GM18520 (cell line): ENCODE measurements around the gene KCND3.
"Not testable (repeated sequence)": the region's sequence is repeated elsewhere in the genome, so short reads cannot be mapped to it uniquely, and the experiment has no call there.

Experiments
- ATAC-seq: cut with Tn5 transposase; IDR thresholded peaks from one replicate; pipeline ENCODE4 v1.9.1; 2021; ENCODE audit not compliant: unreplicated experiment

KCND3 gene

GRCh38 chr1:111818546-111818945 is 170.9 kb downstream of the KCND3 start:
- ATAC-seq, result no peak

- ATAC-seq, result no peak
These were observed 171.4 kb downstream of the KCND3 start for GRCh38 chr1:111818081-111818480.

- no peak for ATAC-seq
These were observed 174.8 kb downstream of the KCND3 start for GRCh38 chr1:111814642-111815041.

- no peak for ATAC-seq
These were observed 175.2 kb downstream of the KCND3 start for GRCh38 chr1:111814305-111814628.

GRCh38 chr1:111813440-111814304 is 175.8 kb downstream of the KCND3 start:
- no peak for ATAC-seq

- ATAC-seq, result no peak
These were observed 177.2 kb downstream of the KCND3 start for GRCh38 chr1:111812306-111812705.

GRCh38 chr1:111811891-111812290 is 177.6 kb downstream of the KCND3 start:
- ATAC-seq, result no peak

GRCh38 chr1:111805251-111805650 is 184.2 kb downstream of the KCND3 start:
- ATAC-seq, result no peak

- no peak for ATAC-seq
These were observed 184.7 kb downstream of the KCND3 start for GRCh38 chr1:111804776-111805175.

GRCh38 chr1:111803951-111804350 is 185.5 kb downstream of the KCND3 start:
- no peak for ATAC-seq

GRCh38 chr1:111802984-111803383 is 186.5 kb downstream of the KCND3 start:
- ATAC-seq, result no peak

GRCh38 chr1:111802110-111802509 is 187.4 kb downstream of the KCND3 start:
- no peak for ATAC-seq

- ATAC-seq, result no peak
These were observed 188.2 kb downstream of the KCND3 start for GRCh38 chr1:111801071-111801850.

GRCh38 chr1:111799722-111800121 is 189.7 kb downstream of the KCND3 start:
- not testable (repeated sequence) for ATAC-seq

GRCh38 chr1:111798580-111798979 is 190.9 kb downstream of the KCND3 start:
- no peak for ATAC-seq

- ATAC-seq, result no peak
These were observed 194.1 kb downstream of the KCND3 start for GRCh38 chr1:111795401-111795800.

- no peak for ATAC-seq
These were observed 195.5 kb downstream of the KCND3 start for GRCh38 chr1:111793923-111794322.

- no peak for ATAC-seq
These were observed 197.2 kb downstream of the KCND3 start for GRCh38 chr1:111792249-111792648.

- ATAC-seq, result no peak
These were observed 197.7 kb downstream of the KCND3 start for GRCh38 chr1:111791776-111792175.

- ATAC-seq, result no peak
These were observed 199.7 kb downstream of the KCND3 start for GRCh38 chr1:111789666-111790316.

- no peak for ATAC-seq
These were observed 200.3 kb downstream of the KCND3 start for GRCh38 chr1:111789142-111789541.
